GM23338 (cell line): ENCODE data around the gene CCDC81.

Source experiments
- CREB1 ChIP-seq: fragments of 250-450 bp; sonication (Bioruptor Pico); IDR thresholded peaks from 2 replicates; pipeline ENCODE4 v1.5.0; 2020; ENCODE audit warnings: low read depth, mild to moderate bottlenecking, moderate library complexity
- CTCF ChIP-seq, 2 experiments: fragments of 200-600 bp in 1 of 2; sonication (generic) in 1 of 2; conservative IDR thresholded peaks; 2 replicates each; pipeline versions ENCODE4 v1.5.1 to v1.6.1; 2016 to 2017; ENCODE audit warnings: antibody characterized with exemption in 2 of 2, low read depth in 2 of 2, mild to moderate bottlenecking in 2 of 2, moderate library complexity in 1 of 2
- ETS1 ChIP-seq: IDR thresholded peaks from 2 replicates; pipeline ENCODE4 v1.6.1; 2016; ENCODE audit warnings: antibody characterized with exemption
- EZH2 ChIP-seq: fragments of 200-600 bp; sonication (generic); IDR thresholded peaks from one replicate; pipeline ENCODE4 v1.8.0; 2017; ENCODE audit warnings: antibody characterized with exemption, mild to moderate bottlenecking, low read depth; ENCODE audit not compliant: unreplicated experiment
- EZH2phosphoT487 ChIP-seq: fragments of 200-600 bp; sonication (generic); IDR thresholded peaks from one replicate; pipeline ENCODE4 v1.8.1; 2018; ENCODE audit warnings: antibody characterized with exemption; ENCODE audit not compliant: unreplicated experiment
- JUNB ChIP-seq: IDR thresholded peaks from one replicate; pipeline ENCODE4 v1.6.1; 2016; ENCODE audit warnings: antibody characterized with exemption; ENCODE audit not compliant: unreplicated experiment
- POLR2AphosphoS5 ChIP-seq: IDR thresholded peaks from 2 replicates; pipeline ENCODE4 v1.6.1; 2016; ENCODE audit warnings: antibody characterized with exemption, low read depth
- REST ChIP-seq: IDR thresholded peaks from one replicate; pipeline ENCODE4 v1.6.1; 2018; ENCODE audit warnings: antibody characterized with exemption; ENCODE audit not compliant: unreplicated experiment
- ZNF331 ChIP-seq: fragments of 250-450 bp; sonication (Bioruptor Pico); IDR thresholded peaks from 2 replicates; pipeline ENCODE4 v1.5.0; 2020; ENCODE audit warnings: low read depth, mild to moderate bottlenecking, moderate library complexity
- ZNF462 ChIP-seq: fragments of 250-450 bp; sonication (Bioruptor Pico); IDR thresholded peaks from 2 replicates; pipeline ENCODE4 v1.5.0; 2020; ENCODE audit warnings: mild to moderate bottlenecking, moderate library complexity

GRCh38 chr11:86416494-86416893, 41.8 kb downstream of the CCDC81 start:
- TF ChIP-seq CTCF (conservative IDR thresholded peaks at IDR 0.05; ENCODE audit: low read depth in 2 of 2) = no peak
- no peak for TF ChIP-seq REST
- TF ChIP-seq POLR2AphosphoS5 = no peak
- no peak for TF ChIP-seq CREB1 (CRISPR knock-in tag)
- TF ChIP-seq JUNB = no peak
- no peak for TF ChIP-seq ZNF462 (CRISPR knock-in tag)
- TF ChIP-seq EZH2phosphoT487 = no peak
- TF ChIP-seq EZH2 = no peak
- TF ChIP-seq ZNF331 (CRISPR knock-in tag) = no peak
- TF ChIP-seq ETS1 = no peak
